ENCODE results near the gene WDR31. TPM values are rescaled to one million over a fixed set of nuclear protein-coding genes. Genes with fewer than 3 reads are reported as not detected.
"Not testable (repeated sequence)": the region's sequence is repeated elsewhere in the genome, so short reads cannot be mapped to it uniquely, and the experiment has no call there.

Gene WDR31
- total RNA-seq, 4 donors from 2014 or later = 0.60 to 2.0 (median 0.90) TPM

GRCh38 chr9:113380869-113381378 is 40.8 kb upstream of the WDR31 start:
- no peak for TF ChIP-seq CTCF (IDR thresholded peaks at IDR 0.05)

GRCh38 chr9:113379829-113380210 is 39.7 kb upstream of the WDR31 start:
- not testable (repeated sequence) for ATAC-seq (ENCODE audit: low FRiP score); DNase-seq (ENCODE audit: low spot score)

More at GRCh38 chr9:113380869-113381378, 40.8 kb upstream of the WDR31 start:
- DNase-seq (ENCODE audit: low spot score) = no peak
- no peak for ATAC-seq (ENCODE audit: low FRiP score)

- ATAC-seq (ENCODE audit: low FRiP score); DNase-seq (ENCODE audit: low spot score): not testable (repeated sequence)
Measured at GRCh38 chr9:113379094-113379828, 39.2 kb upstream of the WDR31 start.

- ATAC-seq (ENCODE audit: low FRiP score) = peak; percentile 96
Measured at GRCh38 chr9:113376634-113377567, 36.8 kb upstream of the WDR31 start, which contains the start of gene HDHD3. HDHD3 (minus strand) TSS chr9:113376986; CDS start chr9:113374354, 2,632 bp downstream.

GRCh38 chr9:113375057-113376023 is 35.3 kb upstream of the WDR31 start:
- no peak for DNase-seq (ENCODE audit: low spot score)
- TF ChIP-seq CTCF (IDR thresholded peaks at IDR 0.05) = no peak
- no peak for ATAC-seq (ENCODE audit: low FRiP score)

More at GRCh38 chr9:113376634-113377567, 36.8 kb upstream of the WDR31 start, which contains the start of gene HDHD3:
- TF ChIP-seq CTCF (IDR thresholded peaks at IDR 0.05) = no peak
- DNase-seq (ENCODE audit: low spot score) = peak; percentile 29

- ATAC-seq (ENCODE audit: low FRiP score) (no peak), DNase-seq (ENCODE audit: low spot score) (no peak)
- no peak for TF ChIP-seq CTCF (IDR thresholded peaks at IDR 0.05)
Measured at GRCh38 chr9:113373676-113374392, 33.8 kb upstream of the WDR31 start.

- DNase-seq (ENCODE audit: low spot score) (no peak), ATAC-seq (ENCODE audit: low FRiP score) (no peak)
- TF ChIP-seq CTCF (IDR thresholded peaks at IDR 0.05) = no peak
Measured at GRCh38 chr9:113373256-113373655, 33.2 kb upstream of the WDR31 start.

All from omental fat pad (tissue), 4 donors.